Heart left ventricle (tissue), 13 donors: Measurements from ENCODE around the gene NFKB1.

Experiments
- CTCF ChIP-seq, 12 donors: fragments of 200-600 bp; sonication (generic) in 4 of 12; IDR thresholded peaks; one replicate each; pipeline versions ENCODE4 v1.5.0 to v1.8.0; 2018 to 2022; ENCODE audit warnings: antibody characterized with exemption in 12 of 12, mild to moderate bottlenecking in 5 of 12
- POLR2A ChIP-seq, 2 donors: fragments of 450-650 bp; IDR thresholded peaks; one replicate each; pipeline ENCODE4 v1.6.1; 2017; ENCODE audit warnings: antibody characterized with exemption in 2 of 2, mild to moderate bottlenecking in 2 of 2, moderate library complexity in 2 of 2
- donor health status: ischemic (EF 13 %, LVEDD 7.1; RV severe dilation, severe dysfunction).
- donor health status: DM: no; HTN: yes; CAD: no.
- donor health status: DM: no; HTN: no; CAD: no.
- donor health status: ischemic (EF 25% LVEDD 6.9; RV normal size, moderate dysfunction).
- donor health status: ischemic (EF 25% LVEDD 5.7; RV mildly dilated, moderate dysfunction).
- donor health status: ischemic (EF 35%, LVEDD 5.7; RV mildly dilated, moderate dysfunction).
- donor health status: nonischemic (EF 11% LVEDD 7.7; RV severe dilation, severe dysfunction).
- donor health status: DM: yes; HTN: yes; CAD: no.
- donor health status: PGD.
- donor health status: ischemic (EF 29% LVEDD 5.4; RV normal size, mild dysfunction).
- donor health status: nonischemic (EF 23%, LVEDD 6.1; RV moderate dilation, normal function).

DNA sequence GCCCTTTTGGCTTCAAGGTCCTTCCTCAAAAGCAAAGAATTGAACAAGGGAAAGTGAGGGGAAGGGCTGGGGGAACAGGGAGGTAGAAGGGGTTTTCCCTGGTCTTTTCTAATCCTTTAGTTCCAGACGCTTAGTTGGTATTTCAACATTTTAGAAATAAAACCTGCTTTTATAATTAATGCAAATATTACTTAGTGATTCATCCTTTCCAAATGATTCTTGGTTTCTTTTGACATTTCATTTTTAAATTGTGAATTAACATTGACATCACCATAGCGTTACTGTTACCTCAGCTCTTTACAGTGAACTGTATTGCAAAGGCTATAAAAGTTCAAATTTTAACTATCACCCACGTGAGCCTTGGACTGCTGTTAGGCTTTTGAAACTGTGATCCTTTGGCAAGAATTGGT lies 20.9 kb downstream of the NFKB1 start:
- TF ChIP-seq CTCF (IDR thresholded peaks at IDR 0.05) (no peak), POLR2A (IDR thresholded peaks at IDR 0.05) (no peak)
